ENCODE measurements around the gene C5.
A peak's percentile ranks its signal among the peaks of the same experiment; 100 is the strongest.

The C5 gene

GRCh38 chr9:120924698-120925534 is 125.2 kb downstream of the C5 start:
- Histone ChIP-seq H3K36me3 (ENCODE audit: control insufficient read depth, insufficient read depth, low read length) (no peaks in the 10 kb centered on the region), H3K4me3 (ENCODE audit: low read length) (no peak overlapping the region), H3K4me1 (ENCODE audit: control insufficient read depth, insufficient read depth, low read length) (peaks cover 3% of the 10 kb centered on the region), H3K9ac (ENCODE audit: low read length) (no peak overlapping the region), H3K27me3 (ENCODE audit: control insufficient read depth, insufficient read depth, low read length) (no peaks in the 10 kb centered on the region), H3K27ac (ENCODE audit: low read depth, low read length) (no peak overlapping the region)

GRCh38 chr9:120923620-120924328 is 126.3 kb downstream of the C5 start:
- Histone ChIP-seq H3K4me3 (ENCODE audit: low read length) (no peak overlapping the region), H3K4me1 (ENCODE audit: control insufficient read depth, insufficient read depth, low read length) (peaks cover 9% of the 10 kb centered on the region), H3K27me3 (ENCODE audit: control insufficient read depth, insufficient read depth, low read length) (no peaks in the 10 kb centered on the region), H3K9ac (ENCODE audit: low read length) (no peak overlapping the region), H3K27ac (ENCODE audit: low read depth, low read length) (no peak overlapping the region), H3K36me3 (ENCODE audit: control insufficient read depth, insufficient read depth, low read length) (no peaks in the 10 kb centered on the region)

- Histone ChIP-seq H3K36me3 (ENCODE audit: control insufficient read depth, insufficient read depth, low read length) (no peaks in the 10 kb centered on the region), H3K4me1 (ENCODE audit: control insufficient read depth, insufficient read depth, low read length) (peaks cover 11% of the 10 kb centered on the region), H3K9ac (ENCODE audit: low read length) (no peak overlapping the region), H3K4me3 (ENCODE audit: low read length) (no peak overlapping the region), H3K27me3 (ENCODE audit: control insufficient read depth, insufficient read depth, low read length) (no peaks in the 10 kb centered on the region), H3K27ac (ENCODE audit: low read depth, low read length) (no peak overlapping the region)
These were observed 127.5 kb downstream of the C5 start for GRCh38 chr9:120922404-120923195.

- Histone ChIP-seq H3K4me3 (ENCODE audit: low read length) (no peak overlapping the region), H3K9ac (ENCODE audit: low read length) (no peak overlapping the region), H3K27ac (ENCODE audit: low read depth, low read length) (peak overlapping the region; percentile 17), H3K4me1 (ENCODE audit: control insufficient read depth, insufficient read depth, low read length) (peaks cover 11% of the 10 kb centered on the region), H3K36me3 (ENCODE audit: control insufficient read depth, insufficient read depth, low read length) (no peaks in the 10 kb centered on the region), H3K27me3 (ENCODE audit: control insufficient read depth, insufficient read depth, low read length) (no peaks in the 10 kb centered on the region)
These were observed 128.4 kb downstream of the C5 start for GRCh38 chr9:120921661-120922181.

- Histone ChIP-seq H3K9ac (ENCODE audit: low read length) (no peak overlapping the region), H3K4me3 (ENCODE audit: low read length) (no peak overlapping the region), H3K27ac (ENCODE audit: low read depth, low read length) (no peak overlapping the region), H3K4me1 (ENCODE audit: control insufficient read depth, insufficient read depth, low read length) (peaks cover 11% of the 10 kb centered on the region), H3K36me3 (ENCODE audit: control insufficient read depth, insufficient read depth, low read length) (no peaks in the 10 kb centered on the region), H3K27me3 (ENCODE audit: control insufficient read depth, insufficient read depth, low read length) (no peaks in the 10 kb centered on the region)
These were observed 129.3 kb downstream of the C5 start for GRCh38 chr9:120920806-120921178.

GRCh38 chr9:120919843-120920805 is 130.0 kb downstream of the C5 start:
- no peak overlapping the region for H3K9ac ChIP-seq (ENCODE audit: low read length)
- no peaks in the 10 kb centered on the region for H3K27me3 ChIP-seq (ENCODE audit: control insufficient read depth, insufficient read depth, low read length)
- no peaks in the 10 kb centered on the region for H3K36me3 ChIP-seq (ENCODE audit: control insufficient read depth, insufficient read depth, low read length)
- H3K4me1 ChIP-seq (ENCODE audit: control insufficient read depth, insufficient read depth, low read length) = peaks cover 11% of the 10 kb centered on the region
- H3K27ac ChIP-seq (ENCODE audit: low read depth, low read length) = peak overlapping the region; percentile 63
- no peak overlapping the region for H3K4me3 ChIP-seq (ENCODE audit: low read length)

- Histone ChIP-seq H3K4me1 (ENCODE audit: control insufficient read depth, insufficient read depth, low read length) (peaks cover 11% of the 10 kb centered on the region), H3K36me3 (ENCODE audit: control insufficient read depth, insufficient read depth, low read length) (no peaks in the 10 kb centered on the region), H3K27me3 (ENCODE audit: control insufficient read depth, insufficient read depth, low read length) (no peaks in the 10 kb centered on the region), H3K4me3 (ENCODE audit: low read length) (no peak overlapping the region), H3K9ac (ENCODE audit: low read length) (peak overlapping the region; percentile 21), H3K27ac (ENCODE audit: low read depth, low read length) (peak overlapping the region; percentile 63)
These were observed 130.9 kb downstream of the C5 start for GRCh38 chr9:120918931-120919842.

GRCh38 chr9:120917929-120918762 is 131.9 kb downstream of the C5 start:
- H3K4me1 ChIP-seq (ENCODE audit: control insufficient read depth, insufficient read depth, low read length) = peaks cover 11% of the 10 kb centered on the region
- no peaks in the 10 kb centered on the region for H3K36me3 ChIP-seq (ENCODE audit: control insufficient read depth, insufficient read depth, low read length)
- peak overlapping the region; percentile 63 for H3K27ac ChIP-seq (ENCODE audit: low read depth, low read length)
- no peak overlapping the region for H3K4me3 ChIP-seq (ENCODE audit: low read length)
- H3K27me3 ChIP-seq (ENCODE audit: control insufficient read depth, insufficient read depth, low read length) = no peaks in the 10 kb centered on the region
- H3K9ac ChIP-seq (ENCODE audit: low read length) = no peak overlapping the region

- Histone ChIP-seq H3K4me3 (ENCODE audit: low read length) (no peak overlapping the region), H3K36me3 (ENCODE audit: control insufficient read depth, insufficient read depth, low read length) (peaks cover 5% of the 10 kb centered on the region), H3K9ac (ENCODE audit: low read length) (no peak overlapping the region), H3K27me3 (ENCODE audit: control insufficient read depth, insufficient read depth, low read length) (no peaks in the 10 kb centered on the region), H3K27ac (ENCODE audit: low read depth, low read length) (no peak overlapping the region), H3K4me1 (ENCODE audit: control insufficient read depth, insufficient read depth, low read length) (peaks cover 11% of the 10 kb centered on the region)
These were observed 132.8 kb downstream of the C5 start for GRCh38 chr9:120916991-120917880.
